ENCODE results near the gene LRRC74A.

LRRC74A gene

DNA sequence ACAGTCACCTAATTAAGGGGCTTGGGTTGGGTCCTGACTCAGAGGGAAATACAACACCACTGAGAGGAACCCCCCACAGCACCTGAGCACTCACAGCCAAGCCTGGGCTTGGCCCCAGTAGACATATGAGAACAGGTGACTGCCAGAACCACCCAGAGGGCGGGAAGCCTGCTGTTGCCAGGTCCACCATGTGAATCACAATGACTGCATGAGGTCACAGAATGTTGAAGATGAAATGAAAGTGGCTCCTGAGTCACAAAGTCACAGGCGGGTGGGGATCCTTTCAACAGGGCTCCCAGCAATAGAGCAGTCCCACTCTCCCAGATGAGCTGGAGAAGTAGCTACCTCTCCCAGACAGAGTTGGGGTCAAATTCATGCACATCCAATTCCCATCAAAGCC, at the start of gene LRRC74A:
Gene LRRC74A (plus strand): TSS at position 287 of the 400 bp plus-strand sequence. CDS start 290 bp downstream, outside the sequence.
- no peak for DNase-seq (ENCODE audit: low spot score)

DNA sequence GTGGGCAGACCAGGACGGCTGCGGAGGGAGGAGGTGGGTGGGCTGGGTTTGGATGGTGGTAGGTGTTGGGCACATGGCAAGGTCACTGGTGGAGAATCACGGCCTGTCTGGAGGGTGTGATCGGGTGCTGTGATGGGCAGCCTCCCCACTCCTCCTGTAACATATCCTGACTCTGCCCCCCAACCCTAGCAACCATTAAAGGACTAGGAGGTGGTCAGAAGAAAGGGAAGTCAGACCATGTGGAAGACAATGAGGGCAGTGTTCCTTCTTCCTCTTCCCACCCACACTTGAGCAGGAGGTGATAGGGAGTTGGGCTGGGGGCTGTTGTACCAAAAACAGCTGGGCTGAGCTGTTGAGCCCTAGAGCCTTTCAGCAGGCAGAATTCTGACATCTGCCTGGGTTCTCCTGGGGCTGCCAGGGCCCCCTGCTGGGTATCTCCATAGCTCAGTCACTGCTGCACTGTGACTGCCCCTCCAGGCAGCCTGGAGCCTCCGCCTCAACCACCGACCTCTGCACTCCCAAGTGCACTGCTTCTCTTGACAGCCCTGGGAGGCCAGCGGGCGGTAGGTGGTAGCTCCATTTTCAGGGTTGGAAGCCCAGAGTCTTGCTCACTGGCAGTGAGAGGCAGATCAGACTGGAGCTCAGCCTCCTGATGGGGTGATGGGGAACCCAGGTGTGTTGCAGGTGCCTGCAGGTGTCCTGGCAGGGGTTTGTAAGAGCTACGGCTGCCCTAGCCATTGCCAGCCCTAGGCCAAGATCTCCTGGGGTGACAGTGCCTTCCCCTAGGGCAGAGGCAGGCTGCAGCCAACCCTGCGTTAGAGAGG, 49.6 kb upstream of the LRRC74A start:
- DNase-seq (ENCODE audit: low spot score) = no peak

GRCh38 chr14:76777721-76778120, 48.5 kb upstream of the LRRC74A start:
- DNase-seq (ENCODE audit: low spot score) = no peak

DNA sequence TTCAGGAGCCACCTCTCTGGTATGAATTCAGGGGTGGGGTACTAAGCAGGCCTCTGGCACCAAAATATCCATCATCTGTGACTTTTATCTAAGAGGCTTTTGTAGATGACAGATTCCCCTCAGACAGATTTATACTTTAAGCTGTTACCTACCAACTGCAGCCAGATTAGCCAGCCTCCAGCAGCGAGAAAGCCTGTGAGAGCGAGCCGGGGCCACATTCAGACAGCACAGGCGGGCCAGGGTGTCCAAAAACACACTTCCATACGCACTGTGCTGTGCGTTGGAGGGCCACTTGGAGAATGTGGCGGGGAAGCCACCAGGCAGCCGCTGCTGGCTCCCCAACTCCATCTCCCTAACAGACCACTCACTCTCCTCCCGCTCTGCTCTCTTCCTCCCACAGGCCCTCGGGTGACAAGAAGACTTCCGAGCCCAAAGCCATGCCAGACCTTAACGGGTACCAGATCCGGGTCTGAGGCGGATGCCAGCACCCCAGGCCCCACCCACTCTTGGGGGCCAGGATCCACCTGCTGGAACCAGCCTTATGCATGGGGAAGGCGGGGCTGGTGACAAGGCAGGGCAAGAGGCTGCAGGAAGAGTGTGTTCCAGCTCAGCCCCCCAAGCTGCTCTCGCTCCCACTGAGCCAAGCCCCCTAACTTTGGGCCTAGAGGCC, 47.5 kb upstream of the LRRC74A start:
- no peak for DNase-seq (ENCODE audit: low spot score)

GRCh38 chr14:76779221-76780057, 46.8 kb upstream of the LRRC74A start:
- DNase-seq (ENCODE audit: low spot score) = no peak

DNA sequence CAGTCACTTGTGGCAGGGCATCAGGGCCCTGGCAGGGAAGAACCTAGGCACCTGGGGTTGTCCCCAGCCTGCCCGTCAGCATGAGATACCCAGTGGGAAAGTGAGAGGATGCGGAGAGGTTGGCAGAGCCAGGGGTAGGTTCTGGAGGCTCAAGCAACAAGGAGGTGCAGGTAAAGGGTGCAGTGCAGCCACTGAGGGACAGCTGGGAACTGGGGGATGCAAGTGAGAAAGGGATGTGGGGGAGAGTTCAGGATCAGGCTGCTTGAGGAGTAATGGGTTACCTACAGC, 46.2 kb upstream of the LRRC74A start:
- no peak for DNase-seq (ENCODE audit: low spot score)

- DNase-seq (ENCODE audit: low spot score) = no peak
Observed at GRCh38 chr14:76780360-76780759, 45.8 kb upstream of the LRRC74A start.

- no peak for DNase-seq (ENCODE audit: low spot score)
Observed at GRCh38 chr14:76780875-76781647, 45.1 kb upstream of the LRRC74A start.

DNA sequence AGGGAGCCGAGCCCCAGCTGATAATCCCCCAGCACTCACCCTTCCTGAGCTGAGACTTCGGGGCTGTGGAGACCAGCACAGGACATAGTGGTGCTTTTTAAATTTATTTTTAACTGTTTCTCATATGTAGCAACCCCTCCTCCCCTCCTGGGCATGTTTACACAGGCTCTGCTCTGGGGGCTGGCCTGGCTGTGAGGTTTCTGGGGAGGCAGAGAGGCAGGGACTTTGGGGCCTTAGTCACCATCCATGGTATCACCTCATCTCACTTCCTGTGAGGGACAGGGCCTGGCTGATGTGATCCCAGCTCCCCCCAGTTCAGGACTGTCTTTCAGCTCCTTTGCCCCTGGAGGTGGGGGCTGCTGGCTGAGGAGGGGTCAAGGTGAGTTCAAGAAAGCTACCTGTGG, 44.6 kb upstream of the LRRC74A start:
- DNase-seq (ENCODE audit: low spot score) = no peak

DNA sequence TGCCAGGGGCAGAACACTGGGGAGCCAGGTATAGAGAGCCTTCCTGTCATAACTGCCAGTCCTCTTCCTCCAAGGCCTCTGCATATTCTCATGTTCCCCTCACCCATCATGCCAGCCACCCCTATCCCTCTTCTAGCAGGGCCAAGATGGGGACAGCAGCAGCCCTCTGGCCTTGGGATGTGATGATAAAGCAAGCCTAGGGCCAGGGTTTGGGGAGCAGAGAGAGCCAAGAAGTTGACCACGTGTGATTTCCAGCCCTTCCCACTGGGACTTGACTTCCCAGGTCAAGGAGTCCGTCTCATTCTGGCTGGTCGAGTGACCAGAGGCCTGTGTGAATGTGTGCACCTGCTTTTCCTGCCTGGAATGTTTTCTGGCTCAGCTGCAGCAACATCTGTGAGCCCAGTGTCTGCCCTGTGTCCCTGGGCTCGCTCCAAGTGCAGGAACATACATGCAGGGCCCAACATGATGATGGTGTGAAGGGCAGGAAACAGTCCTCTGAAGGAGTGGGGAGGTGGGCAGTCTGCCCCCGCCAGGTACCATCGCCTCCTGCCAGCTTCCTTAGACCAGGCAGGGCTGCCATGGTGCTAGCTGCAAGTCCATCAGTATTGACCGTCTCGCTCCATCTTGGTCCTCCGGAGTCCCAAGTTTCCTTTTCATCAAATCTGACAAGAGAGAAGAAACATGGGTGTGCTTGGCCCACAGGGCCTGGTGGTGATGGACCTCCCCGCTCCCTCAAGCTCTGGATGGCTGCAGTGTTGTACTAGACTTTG, 43.9 kb upstream of the LRRC74A start:
- no peak for DNase-seq (ENCODE audit: low spot score)

GRCh38 chr14:76782885-76783566, 43.2 kb upstream of the LRRC74A start:
- no peak for DNase-seq (ENCODE audit: low spot score)

DNA sequence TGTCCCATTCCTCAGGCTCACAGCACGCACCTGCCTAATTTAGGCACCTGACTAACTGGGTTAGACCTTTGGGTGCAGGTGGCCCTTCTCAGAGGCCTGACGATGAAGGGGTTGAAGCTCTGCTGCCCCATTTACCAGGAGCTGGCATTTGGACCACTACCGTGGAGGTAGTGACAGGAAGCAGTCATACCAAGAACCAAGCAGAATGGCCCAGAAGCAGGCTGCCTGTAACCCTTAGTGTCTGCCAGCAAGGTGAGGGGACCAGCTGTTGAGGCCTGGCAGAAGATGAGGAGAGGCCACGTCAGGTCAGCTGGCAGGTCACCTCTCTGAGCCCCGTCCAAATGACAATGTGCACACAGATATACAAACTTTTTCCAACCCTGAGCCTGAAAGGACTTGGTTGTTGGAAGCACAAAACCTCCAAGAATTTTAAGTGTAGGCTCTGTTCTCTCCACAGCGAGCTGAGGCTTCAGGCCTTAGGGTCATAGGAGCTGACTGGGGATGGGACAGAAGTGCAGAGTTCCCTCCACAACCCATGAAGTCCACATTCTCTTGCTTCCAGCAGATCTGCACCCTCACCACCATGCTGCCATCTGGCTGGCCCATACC, 41.8 kb upstream of the LRRC74A start:
- DNase-seq (ENCODE audit: low spot score) = no peak

DNA sequence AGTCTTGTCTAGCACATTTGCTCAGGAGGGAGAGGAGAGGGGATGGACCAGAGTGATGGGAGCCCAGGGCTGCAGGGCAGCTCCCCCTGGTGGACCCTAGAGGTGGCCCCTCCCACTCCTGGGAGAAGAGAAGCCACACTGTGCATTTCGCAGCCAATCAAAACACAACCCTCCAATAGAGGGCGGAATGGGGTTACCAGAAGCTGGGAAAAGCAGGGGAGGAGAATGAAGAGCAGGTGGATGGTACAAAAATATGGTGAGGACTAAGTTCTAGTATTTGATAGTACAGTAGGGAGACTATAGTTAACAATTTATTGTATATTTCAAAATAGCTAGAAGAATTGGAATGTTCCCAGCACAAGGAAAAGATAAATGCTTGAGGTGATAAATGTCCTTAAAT, 41.3 kb upstream of the LRRC74A start:
- DNase-seq (ENCODE audit: low spot score) = peak; percentile 92

GRCh38 chr14:76786601-76787000, 39.6 kb upstream of the LRRC74A start:
- DNase-seq (ENCODE audit: low spot score) = no peak

DNA sequence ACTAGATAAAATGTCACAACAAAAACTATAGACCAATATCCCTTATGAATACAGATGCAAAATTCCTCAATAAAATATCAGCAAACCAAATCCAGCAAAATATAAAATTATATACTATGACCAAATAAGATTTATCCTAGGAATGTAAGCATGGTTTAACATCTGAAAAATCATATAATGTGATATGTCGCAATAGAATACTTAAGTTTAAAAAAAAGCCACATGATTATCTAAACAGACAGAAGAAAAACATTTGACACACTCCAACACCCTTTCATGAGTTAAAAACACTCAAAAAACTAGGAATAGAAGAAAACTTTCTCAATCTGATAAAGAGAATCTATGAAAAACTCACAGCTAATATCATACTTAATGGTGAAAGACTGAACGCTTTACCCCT, 33.8 kb upstream of the LRRC74A start:
- no peak for DNase-seq (ENCODE audit: low spot score)

GRCh38 chr14:76793324-76793723, 32.9 kb upstream of the LRRC74A start:
- no peak for DNase-seq (ENCODE audit: low spot score)

- DNase-seq (ENCODE audit: low spot score) = no peak
Observed at GRCh38 chr14:76793956-76794355, 32.3 kb upstream of the LRRC74A start.

DNA sequence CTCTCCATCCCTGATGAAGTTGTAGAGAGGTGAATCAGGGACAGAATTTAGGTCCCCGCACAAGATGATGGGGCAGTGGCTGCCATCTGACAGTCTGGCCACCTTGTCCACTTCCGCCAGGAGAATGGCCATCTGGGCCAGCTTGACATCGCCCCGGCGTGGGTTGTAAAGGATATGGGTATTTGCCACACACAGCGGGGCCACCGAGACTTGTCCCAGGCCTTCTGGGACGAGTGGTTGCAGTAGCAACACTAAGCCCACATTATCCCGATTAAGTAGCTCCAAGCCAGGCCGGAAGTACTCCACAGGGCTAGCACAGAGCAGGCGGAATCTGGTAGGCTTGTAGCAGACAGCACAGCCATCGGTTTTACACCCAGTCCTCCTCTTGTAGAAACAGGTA, 19.8 kb upstream of the LRRC74A start:
- no peak for DNase-seq (ENCODE audit: low spot score)

- no peak for DNase-seq (ENCODE audit: low spot score)
Observed at GRCh38 chr14:76808011-76808410, 18.2 kb upstream of the LRRC74A start.

DNA sequence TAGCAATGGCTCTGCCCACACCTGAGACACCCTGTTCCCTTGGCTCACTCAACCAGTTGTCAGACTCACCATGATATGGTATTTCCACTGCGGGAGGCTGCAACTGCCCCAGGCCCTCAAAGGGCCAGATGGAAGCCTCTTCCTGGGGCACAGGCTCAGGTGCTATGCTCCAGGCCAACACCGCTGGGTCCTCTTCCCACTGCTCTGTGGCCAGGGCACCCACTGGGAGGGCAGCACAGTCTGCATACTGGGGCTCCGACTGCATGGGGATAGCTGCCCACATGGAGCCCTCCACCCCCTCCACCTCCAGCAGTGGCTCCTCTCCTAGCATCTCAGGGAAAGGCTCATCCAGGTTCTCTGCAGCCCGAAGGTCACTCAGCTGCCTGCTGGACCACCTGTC, 17.2 kb upstream of the LRRC74A start:
- DNase-seq (ENCODE audit: low spot score) = no peak
